Osteoblast (primary cell): ENCODE data around the gene OTUD3. TPM values are rescaled to one million over a fixed set of nuclear protein-coding genes. Genes with fewer than 3 reads are reported as not detected.

Experiments used
- DNase-seq: peaks from one replicate; pipeline ENCODE4 v3.0.0; 2011; ENCODE audit warnings: low spot score, mixed read lengths; ENCODE audit not compliant: insufficient read length; ENCODE audit errors: missing footprints
- H2AFZ ChIP-seq: 2 replicates; pipeline ENCODE4 v1.6.0; 2011; ENCODE audit warnings: mild to moderate bottlenecking, low read length
- H3K27ac ChIP-seq: 2 replicates; pipeline ENCODE4 v1.5.1; 2011; ENCODE audit warnings: mild to moderate bottlenecking, low read depth, low read length, moderate library complexity
- H3K27me3 ChIP-seq: 2 replicates; pipeline ENCODE4 v1.6.0; 2012; ENCODE audit warnings: mild to moderate bottlenecking, control low read depth, inconsistent platforms, low read length, moderate library complexity; ENCODE audit not compliant: insufficient read depth
- H3K36me3 ChIP-seq: 2 replicates; pipeline ENCODE4 v1.5.1; 2011; ENCODE audit warnings: mild to moderate bottlenecking, low read length, control low read depth, moderate library complexity; ENCODE audit not compliant: insufficient read depth
- H3K4me1 ChIP-seq: 2 replicates; pipeline ENCODE4 v1.5.1; 2011; ENCODE audit warnings: mild to moderate bottlenecking, low read length, control low read depth, moderate library complexity; ENCODE audit not compliant: insufficient read depth
- H3K4me2 ChIP-seq: 2 replicates; pipeline ENCODE4 v1.6.0; 2011; ENCODE audit warnings: mild to moderate bottlenecking, low read length; ENCODE audit not compliant: insufficient read depth
- H3K4me3 ChIP-seq: fragments of 200-600 bp; sonication (generic); 3 replicates; pipeline ENCODE4 v1.5.1; 2012; ENCODE audit warnings: mild to moderate bottlenecking, low read length, inconsistent platforms; ENCODE audit not compliant: insufficient read depth
- H3K79me2 ChIP-seq: 2 replicates; pipeline ENCODE4 v1.6.0; 2012; ENCODE audit warnings: mild to moderate bottlenecking, low read length, control low read depth, inconsistent platforms; ENCODE audit not compliant: insufficient read depth
- H3K9me3 ChIP-seq: 2 replicates; pipeline ENCODE4 v1.5.1; 2011; ENCODE audit warnings: low read depth, low read length, control low read depth
- H4K20me1 ChIP-seq: 2 replicates; pipeline ENCODE4 v1.6.0; 2012; ENCODE audit warnings: mild to moderate bottlenecking, low read length, control low read depth; ENCODE audit not compliant: insufficient read depth
- CTCF ChIP-seq: IDR thresholded peaks from 2 replicates; pipeline ENCODE4 v1.5.1; 2011; ENCODE audit warnings: mild to moderate bottlenecking, low read depth, low read length, moderate library complexity; ENCODE audit errors: extremely low read depth
- total RNA-seq: library from RNA; depleted of rRNA; stranded (reverse); fragments of >200 nt; gene quantifications from 2 replicates; pipeline ENCODE4 v1.2.3, GENCODE V29; 2012

Gene OTUD3
- 4.0 and 4.1 TPM in 2 replicates for total RNA-seq

- Histone ChIP-seq H3K4me3 (peak within 1 kb of the TSS; percentile 97), H4K20me1 (peaks cover 37% of the 10 kb centered on the region), H3K36me3 (peaks cover 4% of the 10 kb centered on the region), H3K27me3 (peaks cover 16% of the 10 kb centered on the region), H3K4me1 (peaks cover 22% of the 10 kb centered on the region), H3K79me2 (peaks cover 46% of the 10 kb centered on the region), H3K27ac (peak within 1 kb of the TSS; percentile 48), H3K4me2 (peak within 1 kb of the TSS; percentile 92), H3K9me3 (no peaks in the 10 kb centered on the region), H2AFZ (peak within 1 kb of the TSS; percentile 95)
- TF ChIP-seq CTCF = peak; percentile 98
- peak; percentile 99 for DNase-seq
Measured at GRCh38 chr1:19882111-19883071, at the start of gene OTUD3. TSS of gene OTUD3 (plus strand) at chr1:19882395. CDS start at chr1:19882514, 119 bp downstream.

GRCh38 chr1:19835578-19835977, 46.6 kb upstream of the OTUD3 start:
- no peak for DNase-seq
- Histone ChIP-seq H3K27me3 (peaks cover 8% of the 10 kb centered on the region), H3K4me1 (no peaks in the 10 kb centered on the region), H3K79me2 (no peaks in the 10 kb centered on the region), H3K27ac (no peak overlapping the region), H3K36me3 (no peaks in the 10 kb centered on the region), H3K4me2 (no peak overlapping the region), H3K4me3 (no peak overlapping the region), H4K20me1 (no peaks in the 10 kb centered on the region), H3K9me3 (peaks cover 3% of the 10 kb centered on the region), H2AFZ (no peak overlapping the region)
- no peak for TF ChIP-seq CTCF

GRCh38 chr1:19837866-19838265, 44.3 kb upstream of the OTUD3 start:
- H3K9me3 ChIP-seq = no peaks in the 10 kb centered on the region
- no peak overlapping the region for H2AFZ ChIP-seq
- H3K27me3 ChIP-seq = no peaks in the 10 kb centered on the region
- no peak for TF ChIP-seq CTCF
- H3K36me3 ChIP-seq = no peaks in the 10 kb centered on the region
- H3K4me2 ChIP-seq = no peak overlapping the region
- DNase-seq = no peak
- no peaks in the 10 kb centered on the region for H4K20me1 ChIP-seq
- no peaks in the 10 kb centered on the region for H3K4me1 ChIP-seq
- no peak overlapping the region for H3K27ac ChIP-seq
- no peaks in the 10 kb centered on the region for H3K79me2 ChIP-seq
- H3K4me3 ChIP-seq = no peak overlapping the region

GRCh38 chr1:19840228-19840627, 42.0 kb upstream of the OTUD3 start:
- H3K79me2 ChIP-seq = no peaks in the 10 kb centered on the region
- TF ChIP-seq CTCF = no peak
- no peaks in the 10 kb centered on the region for H3K36me3 ChIP-seq
- no peak overlapping the region for H3K27ac ChIP-seq
- no peak overlapping the region for H3K4me3 ChIP-seq
- H3K9me3 ChIP-seq = no peaks in the 10 kb centered on the region
- H3K4me2 ChIP-seq = no peak overlapping the region
- H3K4me1 ChIP-seq = peaks cover 3% of the 10 kb centered on the region
- H3K27me3 ChIP-seq = no peaks in the 10 kb centered on the region
- H4K20me1 ChIP-seq = no peaks in the 10 kb centered on the region
- DNase-seq = no peak
- no peak overlapping the region for H2AFZ ChIP-seq
